Right cardiac atrium (tissue), 5 donors: ENCODE results near the gene MNAT1. TPM values are rescaled to one million over a fixed set of nuclear protein-coding genes. Genes with fewer than 3 reads are reported as not detected.
"Not testable (repeated sequence)": the region's sequence is repeated elsewhere in the genome, so short reads cannot be mapped to it uniquely, and the experiment has no call there.

ENCODE experiments used
- ATAC-seq, 2 donors: fragments of 200-7000 bp; cut with Tn5 transposase; one replicate each; pipeline versions ENCODE4 v1.8.0 to v1.9.1; 2020; ENCODE audit warnings: moderate library complexity in 2 of 2, mild to moderate bottlenecking in 1 of 2
- DNase-seq, 3 donors: peaks; one replicate each; pipeline ENCODE4 v3.0.0-alpha.2; 2020
- H3K27ac ChIP-seq: one replicate; pipeline ENCODE4 v1.5.1; 2013; ENCODE audit warnings: mild to moderate bottlenecking, low read length, control low read depth, moderate library complexity
- H3K27me3 ChIP-seq: one replicate; pipeline ENCODE4 v1.6.1; 2013; ENCODE audit not compliant: control insufficient read depth, insufficient read depth
- H3K4me1 ChIP-seq: one replicate; pipeline ENCODE4 v1.6.1; 2013; ENCODE audit warnings: low read length; ENCODE audit not compliant: control insufficient read depth, insufficient read depth
- H3K4me3 ChIP-seq: one replicate; pipeline ENCODE4 v1.5.1; 2013; ENCODE audit warnings: low read length, control low read depth
- H3K9me3 ChIP-seq: one replicate; pipeline ENCODE4 v1.6.1; 2013; ENCODE audit warnings: low read length; ENCODE audit not compliant: control insufficient read depth
- WGBS: extraction: QIAGEN DNeasy Blood & Tissue Kit; methylation state at CpG from one replicate; pipeline ENCODE4 v1.1.7; 2013; 5-methylcytosine and 5-hydroxymethylcytosine counted together
- intact Hi-C, 4 donors: fragments of 100-400 bp; cut with DNase I; formaldehyde crosslinking; loops; one replicate each; pipeline versions ENCODE4 v1.11.0 to v1.14.0; 2022 to 2023
- polyA plus RNA-seq: library from polyadenylated mRNA; stranded (reverse); fragments of 200-250 nt; gene quantifications from one replicate; pipeline ENCODE4 v1.2.3, GENCODE V29; 2013
- total RNA-seq, 4 donors: library from RNA; stranded (reverse); fragmentation: NEBNext Ultra II Directional; extraction: Animal tissue kit (Norgen Biotek cat#: 25700); gene quantifications; one replicate each; pipeline ENCODE4 v1.2.1, GENCODE V29; 2021
- donor health status: healthy with polysubstance abuse.
- donor health status: DM: no; HTN: yes; CAD: no.
- donor health status: DM: no; HTN: no; CAD: no.
- donor health status: DM: no; HTN: yes; CAD: no; lungs with severe emphysema.
- donor health status: DM: yes; HTN: yes; CAD: no.

Gene MNAT1
- total and polyA plus RNA-seq, 5 donors: 25.9 to 29.3 (median 28.9) TPM

DNA sequence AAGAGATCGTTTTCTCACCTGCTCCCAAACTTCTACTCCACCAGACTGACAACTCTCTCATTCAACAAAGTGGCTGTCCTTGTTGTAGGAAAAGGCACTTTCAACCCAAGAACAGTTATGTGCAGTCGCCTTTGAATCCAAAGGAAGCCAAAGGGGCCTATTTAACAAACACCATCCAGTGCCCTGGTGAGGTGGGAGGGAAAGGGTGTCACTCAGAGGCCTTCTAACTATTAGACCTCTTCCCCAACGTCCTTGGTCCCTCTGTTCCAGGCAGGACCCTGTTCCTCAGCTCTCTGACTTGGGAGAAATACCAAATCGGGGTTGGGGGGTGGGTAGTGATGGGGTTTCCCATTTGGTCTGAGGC is 13.6 kb upstream of the MNAT1 start:
- intact Hi-C loops: loop anchor here in 1 of 4 donors (10.0 kb wide), 1 partner anchor 524 kb away; no protein-coding TSS in a partner anchor
- H3K9me3 ChIP-seq: no peaks in the 10 kb centered on the region
- H3K27me3 ChIP-seq: no peaks in the 10 kb centered on the region
- WGBS: 58% methylated on average over 4 of the region's 4 CpGs
- H3K4me3 ChIP-seq: no peak overlapping the region
- ATAC-seq (no peak), DNase-seq (no peak)
- H3K4me1 ChIP-seq: no peaks in the 10 kb centered on the region
- no peak overlapping the region for H3K27ac ChIP-seq

DNA sequence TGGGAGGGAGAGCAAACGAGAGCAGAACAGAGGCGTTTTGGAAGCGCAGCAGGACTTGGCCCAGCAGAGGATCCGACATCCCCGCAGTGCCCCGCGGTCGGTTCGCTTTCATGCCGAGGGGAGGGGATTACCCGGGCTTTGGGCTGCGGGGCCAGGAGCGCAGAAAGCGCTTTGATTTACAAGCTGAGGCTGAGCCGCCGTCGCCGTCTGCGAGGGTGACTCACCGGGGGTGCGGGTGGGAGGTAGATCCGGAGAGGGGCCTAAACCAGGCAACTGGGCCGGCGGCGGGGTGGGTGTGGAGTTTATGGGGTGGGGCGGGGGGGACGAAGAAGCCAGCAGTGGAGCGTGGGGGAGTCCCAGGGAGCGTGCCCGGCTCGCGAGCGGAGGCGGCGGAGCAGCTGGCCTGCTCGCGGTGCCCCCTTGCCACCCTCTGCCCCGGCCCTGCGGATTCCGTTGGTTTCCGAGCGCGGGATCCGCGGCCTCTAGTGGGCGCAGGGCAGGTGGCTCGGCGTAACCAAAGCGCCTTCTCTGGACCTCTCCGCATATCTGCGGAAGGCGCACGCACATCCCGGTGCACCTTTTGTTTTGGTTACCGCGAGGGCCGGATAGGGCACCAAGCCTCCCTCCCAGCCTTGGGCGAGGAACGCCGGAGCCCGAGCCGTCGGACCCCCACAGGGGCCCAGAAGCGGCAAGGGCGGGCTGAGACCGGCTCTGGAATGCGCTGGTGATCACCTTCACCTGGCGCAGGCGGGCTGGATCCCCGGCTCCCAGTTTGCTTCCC is 13.0 kb upstream of the MNAT1 start:
- intact Hi-C loops: loop anchor here in 1 of 4 donors (10.0 kb wide), 1 partner anchor 523 kb away; no protein-coding TSS in a partner anchor
- Histone ChIP-seq H3K9me3 (no peaks in the 10 kb centered on the region), H3K4me1 (no peaks in the 10 kb centered on the region), H3K27me3 (no peaks in the 10 kb centered on the region), H3K4me3 (peak overlapping the region; percentile 62), H3K27ac (no peak overlapping the region)
- ATAC-seq (peak; percentile 66 to 70), DNase-seq (peak; percentile 37 to 66 (median 58))
- 6% methylated on average over 70 of the region's 70 CpGs for WGBS

DNA sequence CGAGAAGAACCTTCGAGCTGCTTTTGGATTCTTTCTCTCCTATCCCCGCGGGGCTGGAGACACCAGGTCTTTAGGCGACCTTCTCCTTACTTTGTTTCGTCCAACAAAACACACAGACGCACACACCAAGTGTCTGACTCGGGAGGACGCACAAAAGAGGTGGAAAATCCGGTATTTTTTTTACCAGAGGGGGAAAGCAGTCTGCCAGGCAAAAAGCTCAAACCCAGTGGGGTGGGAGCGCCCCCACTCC is 12.5 kb upstream of the MNAT1 start:
- intact Hi-C loops: loop anchor here in 1 of 4 donors (10.0 kb wide), 1 partner anchor 523 kb away; no protein-coding TSS in a partner anchor
- 1% methylated on average over 11 of the region's 11 CpGs for WGBS
- ATAC-seq: no peak

DNA sequence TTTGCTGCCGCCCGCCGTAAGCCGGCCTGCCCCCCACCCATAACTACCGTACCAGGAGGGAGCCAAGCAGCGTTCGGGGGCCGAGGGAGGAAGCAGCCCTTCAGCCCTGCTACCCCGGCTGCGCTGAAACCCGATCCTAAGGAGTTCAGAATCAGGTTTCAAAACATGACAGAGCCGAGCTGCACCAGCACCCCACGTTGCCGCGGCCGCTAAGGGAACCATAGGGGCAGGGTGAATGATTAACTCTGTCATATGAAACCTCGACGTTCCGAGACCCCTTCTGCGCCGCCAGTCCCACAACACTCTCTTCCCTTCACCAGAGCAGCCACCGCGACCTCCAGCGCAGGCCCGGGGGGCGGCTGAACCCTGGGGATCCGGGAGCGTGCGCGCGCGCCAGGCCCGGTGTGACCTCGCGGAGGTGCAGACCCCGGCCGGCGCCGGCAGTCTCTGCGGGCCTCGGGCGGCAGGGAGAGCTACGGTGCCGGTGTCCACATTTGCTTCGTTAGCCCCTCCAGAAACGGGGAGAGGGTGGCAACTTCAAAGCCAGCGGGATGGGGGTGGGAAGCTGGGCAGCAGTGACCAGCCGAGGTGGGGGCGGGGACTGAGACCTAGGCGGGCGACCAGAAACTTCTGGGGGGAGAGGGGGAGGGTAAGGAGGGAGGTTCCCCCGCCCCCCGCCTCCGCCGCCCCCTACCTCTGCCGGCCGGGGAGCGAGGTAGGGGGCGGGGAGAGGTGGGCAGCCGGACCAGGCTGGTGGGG is 12.0 kb upstream of the MNAT1 start:
- H3K4me3 ChIP-seq: peak overlapping the region; percentile 62
- H3K27ac ChIP-seq: no peak overlapping the region
- intact Hi-C loops: loop anchor here in 1 of 4 donors (10.0 kb wide), 1 partner anchor 522 kb away; no protein-coding TSS in a partner anchor
- H3K4me1 ChIP-seq: no peaks in the 10 kb centered on the region
- DNase-seq: peak; percentile 10 to 60 (median 49)
- WGBS: under 1% methylated on average over 60 of the region's 60 CpGs
- ATAC-seq: peak; percentile 19 to 30
- H3K9me3 ChIP-seq: no peaks in the 10 kb centered on the region
- H3K27me3 ChIP-seq: no peaks in the 10 kb centered on the region

More for the DNA sequence above, 12.5 kb upstream of the MNAT1 start:
- no peak for DNase-seq
- Histone ChIP-seq H3K9me3 (no peaks in the 10 kb centered on the region), H3K27me3 (no peaks in the 10 kb centered on the region), H3K4me3 (peak overlapping the region; percentile 62), H3K4me1 (no peaks in the 10 kb centered on the region), H3K27ac (no peak overlapping the region)

DNA sequence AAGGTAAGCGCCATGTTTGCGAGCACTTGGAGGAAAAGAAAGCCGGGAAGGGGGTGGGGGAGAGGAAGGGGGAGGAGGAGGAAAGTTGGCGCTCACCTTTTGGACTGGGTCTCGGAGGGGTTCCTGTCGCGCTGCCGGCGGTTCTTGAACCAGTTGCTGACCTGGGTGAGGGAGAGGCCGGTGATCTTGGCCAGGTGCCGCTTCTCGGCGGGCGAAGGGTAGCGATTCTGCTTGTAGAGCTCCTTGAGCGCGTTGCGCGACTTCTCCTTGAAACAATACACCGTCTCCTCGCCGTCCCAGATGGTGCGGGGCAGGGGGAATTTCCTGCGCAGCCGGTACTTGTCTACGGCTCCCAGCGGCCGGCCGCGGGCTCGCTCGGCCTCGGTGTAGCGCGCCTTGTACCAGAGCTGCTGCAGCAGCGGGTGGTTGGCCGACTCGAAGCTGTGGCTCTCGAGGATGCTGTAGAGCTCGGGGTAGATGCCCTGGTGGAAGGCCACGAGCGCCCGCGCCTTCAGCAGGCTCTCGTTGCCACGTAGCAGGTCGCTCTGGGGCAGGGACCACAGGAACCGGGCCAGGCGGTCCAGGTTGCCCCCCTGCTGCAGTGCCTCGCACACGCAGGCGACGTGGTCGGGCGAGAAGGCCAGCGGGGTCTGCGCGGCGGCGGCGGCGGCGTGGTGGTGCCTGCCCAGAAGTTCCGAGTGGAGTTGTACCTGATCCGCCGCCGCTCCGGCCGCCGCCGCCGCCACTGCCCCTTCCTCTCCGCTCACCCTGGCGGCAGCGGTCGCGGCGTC is 11.2 kb upstream of the MNAT1 start:
- H3K27ac ChIP-seq: no peak overlapping the region
- H3K9me3 ChIP-seq: no peaks in the 10 kb centered on the region
- under 1% methylated on average over 73 of the region's 78 CpGs for WGBS
- peak overlapping the region; percentile 62 for H3K4me3 ChIP-seq
- ATAC-seq (peak; percentile 62 to 65), DNase-seq (peak; percentile 38 to 73 (median 62))
- intact Hi-C loops: loop anchor here in 1 of 4 donors (10.0 kb wide), 1 partner anchor 521 kb away; no protein-coding TSS in a partner anchor
- no peaks in the 10 kb centered on the region for H3K4me1 ChIP-seq
- no peaks in the 10 kb centered on the region for H3K27me3 ChIP-seq

DNA sequence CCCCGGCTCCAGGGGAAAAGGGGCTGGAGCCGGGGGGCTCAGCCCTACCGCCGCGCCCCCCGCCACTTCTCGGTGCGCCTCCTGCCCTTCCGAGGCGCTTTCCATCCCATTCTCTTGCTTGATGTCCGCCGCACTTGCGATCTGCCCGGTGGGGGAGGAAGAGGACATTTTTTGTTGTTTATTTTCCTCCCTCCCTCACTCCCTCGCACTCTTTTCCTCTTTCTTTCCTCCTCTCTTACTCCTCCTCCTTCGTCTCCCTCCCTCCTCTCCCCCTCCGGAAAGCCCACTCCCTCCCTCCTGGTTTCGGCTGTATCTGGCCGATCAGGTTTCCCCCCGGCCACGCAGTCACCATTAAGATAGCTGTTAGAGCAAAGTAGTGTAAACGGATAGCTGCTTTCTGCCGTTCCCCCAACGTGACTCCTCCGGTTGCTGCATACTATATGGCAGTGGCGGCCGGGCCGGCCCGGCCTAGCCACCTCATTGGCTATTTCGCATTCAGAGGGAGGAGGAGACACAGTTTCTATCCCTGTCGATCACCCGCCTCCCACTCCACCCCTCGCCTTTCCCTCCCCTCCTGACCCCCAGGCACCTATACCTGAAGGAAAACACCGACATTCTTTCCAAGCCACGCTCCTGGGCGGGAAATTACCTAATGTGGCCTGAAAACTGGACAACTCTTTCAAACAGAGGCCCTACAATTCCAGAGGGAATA is 10.5 kb upstream of the MNAT1 start, which contains the start of gene SIX4:
Gene SIX4, minus strand, starts transcription at position 445 of the 712 bp plus-strand sequence. Its CDS starts 277 bp downstream, at position 168.
- peak within 1 kb of the TSS; percentile 43 for H3K27ac ChIP-seq
- no peaks in the 10 kb centered on the region for H3K27me3 ChIP-seq
- WGBS: 2% methylated on average over 36 of the region's 36 CpGs
- no peaks in the 10 kb centered on the region for H3K4me1 ChIP-seq
- DNase-seq (peak; percentile 62 to 79 (median 79)), ATAC-seq (peak; percentile 92 to 93)
- no peaks in the 10 kb centered on the region for H3K9me3 ChIP-seq
- intact Hi-C loops: loop anchor here in 1 of 4 donors (10.0 kb wide), 1 partner anchor 521 kb away; no protein-coding TSS in a partner anchor
- peak within 1 kb of the TSS; percentile 62 for H3K4me3 ChIP-seq

DNA sequence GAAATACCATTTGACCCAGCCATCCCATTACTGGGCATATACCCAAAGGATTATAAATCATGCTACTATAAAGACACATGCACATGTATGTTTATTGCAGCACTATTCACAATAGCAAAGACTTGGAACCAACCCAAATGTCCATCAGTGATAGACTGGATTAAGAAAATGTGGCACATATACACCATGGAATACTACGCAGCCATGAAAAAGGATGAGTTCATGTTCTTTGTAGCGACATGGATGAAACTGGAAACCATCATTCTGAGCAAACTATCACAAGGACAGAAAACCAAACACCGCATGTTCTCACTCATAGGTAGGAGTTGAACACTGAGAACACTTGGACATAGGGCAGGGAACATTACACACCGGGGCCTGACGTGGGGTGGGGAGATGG is 3.3 kb upstream of the MNAT1 start:
- H3K9me3 ChIP-seq, DNase-seq, H3K27me3 ChIP-seq, intact Hi-C loops, H3K4me3 ChIP-seq, H3K4me1 ChIP-seq, H3K27ac ChIP-seq, ATAC-seq: not testable (repeated sequence)
- WGBS: 93% methylated on average over 5 of the region's 5 CpGs

DNA sequence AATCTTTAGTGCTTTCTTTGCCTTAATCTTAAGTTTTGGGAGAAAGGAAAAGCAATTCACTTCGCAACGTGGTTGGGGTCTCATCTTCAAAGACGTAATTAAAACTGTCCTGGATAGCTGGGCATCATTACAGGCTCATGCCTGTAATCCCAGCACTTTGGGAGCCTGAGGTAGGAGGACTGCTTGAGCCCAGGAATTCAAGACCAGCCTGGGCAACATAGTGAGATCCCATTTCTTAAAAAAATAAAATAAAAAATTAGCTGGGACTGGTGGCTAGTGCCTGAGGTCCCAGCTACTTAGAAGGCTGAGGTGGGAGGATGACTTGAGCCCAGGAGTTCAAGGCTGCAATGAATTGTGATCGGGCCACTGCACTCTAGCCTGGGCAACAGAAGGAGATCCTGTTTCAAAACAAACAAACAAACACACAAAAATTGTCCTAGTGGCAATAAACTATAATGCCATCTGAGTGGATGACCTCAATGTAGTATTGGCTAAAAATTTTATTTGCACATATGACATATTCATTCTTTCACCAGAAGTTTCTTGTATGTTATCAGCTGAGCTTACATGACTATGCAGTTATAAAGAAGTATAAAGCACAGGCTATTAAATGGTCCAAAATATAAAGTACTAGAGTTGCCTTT is 1.6 kb upstream of the MNAT1 start:
- H3K27me3 ChIP-seq: no peaks in the 10 kb centered on the region
- H3K4me3 ChIP-seq: no peak overlapping the region
- intact Hi-C loops: no loop called here
- H3K9me3 ChIP-seq: no peaks in the 10 kb centered on the region
- DNase-seq (no peak), ATAC-seq (no peak)
- no peak overlapping the region for H3K27ac ChIP-seq
- WGBS: 76% methylated on average over 4 of the region's 4 CpGs
- no peaks in the 10 kb centered on the region for H3K4me1 ChIP-seq

DNA sequence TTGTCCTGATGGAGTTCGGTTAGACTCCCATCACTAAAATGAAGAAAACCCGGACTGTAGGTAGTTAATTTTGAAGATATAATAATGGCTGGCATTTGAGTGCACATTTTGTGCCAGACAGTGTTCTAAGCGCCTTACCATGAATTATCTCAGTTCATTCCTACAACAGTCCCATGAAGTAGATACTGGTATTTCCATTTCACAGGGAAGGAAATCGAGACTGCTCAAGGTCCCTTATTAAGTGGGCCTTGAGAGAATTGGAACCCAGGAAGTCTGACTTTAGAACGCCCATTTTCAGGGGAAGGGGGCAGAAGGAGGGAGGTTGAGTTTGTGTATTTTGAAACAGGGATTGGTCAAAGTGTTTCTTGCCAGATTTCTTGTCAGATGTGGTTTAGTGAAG is 855 bp downstream of the MNAT1 start:
- no peaks in the 10 kb centered on the region for H3K9me3 ChIP-seq
- DNase-seq (no peak), ATAC-seq (no peak)
- intact Hi-C loops: no loop called here
- no peak overlapping the region for H3K27ac ChIP-seq
- 10% methylated on average over 5 of the region's 5 CpGs for WGBS
- H3K4me3 ChIP-seq: peak overlapping the region; percentile 96
- no peaks in the 10 kb centered on the region for H3K27me3 ChIP-seq
- peaks cover 2% of the 10 kb centered on the region for H3K4me1 ChIP-seq

DNA sequence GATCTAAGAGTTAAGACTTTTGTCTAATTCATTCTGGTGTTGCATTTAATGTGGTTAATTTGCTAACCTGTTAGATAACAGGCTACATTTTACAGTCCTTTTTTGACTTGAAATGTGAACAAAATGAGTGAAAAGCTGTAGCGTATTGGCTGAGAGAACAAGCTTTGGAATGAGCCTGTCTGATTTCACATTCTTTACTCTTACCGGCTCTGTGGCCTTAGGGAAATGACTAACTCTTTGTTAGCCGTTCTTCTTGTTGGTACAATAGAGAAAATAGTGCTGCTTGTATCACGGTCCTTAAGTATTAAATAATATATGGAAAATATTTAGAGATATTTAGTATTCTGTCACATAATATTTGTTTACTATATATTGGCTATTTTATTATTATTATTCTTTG is 1.9 kb downstream of the MNAT1 start:
- intact Hi-C loops: no loop called here
- 28% methylated on average over 4 of the region's 4 CpGs for WGBS

More for the DNA sequence above, 1.9 kb downstream of the MNAT1 start:
- Histone ChIP-seq H3K9me3 (no peaks in the 10 kb centered on the region), H3K27me3 (no peaks in the 10 kb centered on the region), H3K4me3 (peak overlapping the region; percentile 38), H3K27ac (no peak overlapping the region), H3K4me1 (peaks cover 2% of the 10 kb centered on the region)
- ATAC-seq (no peak), DNase-seq (no peak)
